Fibroblast of the aortic adventitia (primary cell): ENCODE data around the gene HOXD9. TPM values are rescaled to one million over a fixed set of nuclear protein-coding genes. Genes with fewer than 3 reads are reported as not detected.

Source experiments
- DNase-seq: peaks from one replicate; pipeline ENCODE4 v3.0.0-alpha.2; 2010; ENCODE audit warnings: low read depth
- H3K4me3 ChIP-seq: 2 replicates; pipeline ENCODE4 v1.5.1; 2011; ENCODE audit warnings: low read depth, mild to moderate bottlenecking, control low read depth, low read length, moderate library complexity
- CTCF ChIP-seq: IDR thresholded peaks from 2 replicates; pipeline ENCODE4 v1.5.1; 2011; ENCODE audit warnings: mild to moderate bottlenecking, low read length, control low read depth, inconsistent platforms; ENCODE audit not compliant: insufficient read depth
- total RNA-seq: library from RNA; depleted of rRNA; stranded (reverse); fragments of >200 nt; gene quantifications from 2 replicates; pipeline ENCODE4 v1.2.3, GENCODE V29; 2012; ENCODE audit warnings: low replicate concordance

HOXD9 gene
- not detected in 2 replicates for total RNA-seq

DNA sequence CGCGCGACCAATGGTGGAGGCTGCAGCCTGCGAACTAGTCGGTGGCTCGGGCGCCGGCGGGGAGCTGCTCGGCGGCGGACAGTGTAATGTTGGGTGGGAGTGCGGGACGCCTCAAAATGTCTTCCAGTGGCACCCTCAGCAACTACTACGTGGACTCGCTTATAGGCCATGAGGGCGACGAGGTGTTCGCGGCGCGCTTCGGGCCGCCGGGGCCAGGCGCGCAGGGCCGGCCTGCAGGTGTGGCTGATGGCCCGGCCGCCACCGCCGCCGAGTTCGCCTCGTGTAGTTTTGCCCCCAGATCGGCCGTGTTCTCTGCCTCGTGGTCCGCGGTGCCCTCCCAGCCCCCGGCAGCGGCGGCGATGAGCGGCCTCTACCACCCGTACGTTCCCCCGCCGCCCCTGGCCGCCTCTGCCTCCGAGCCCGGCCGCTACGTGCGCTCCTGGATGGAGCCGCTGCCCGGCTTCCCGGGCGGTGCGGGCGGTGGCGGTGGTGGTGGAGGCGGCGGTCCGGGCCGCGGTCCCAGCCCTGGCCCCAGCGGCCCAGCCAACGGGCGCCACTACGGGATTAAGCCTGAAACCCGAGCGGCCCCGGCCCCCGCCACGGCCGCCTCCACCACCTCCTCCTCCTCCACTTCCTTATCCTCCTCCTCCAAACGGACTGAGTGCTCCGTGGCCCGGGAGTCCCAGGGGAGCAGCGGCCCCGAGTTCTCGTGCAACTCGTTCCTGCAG lies at the start of gene HOXD9:
Gene HOXD9, plus strand, starts transcription at position 37 of the 728 bp plus-strand sequence. Its CDS starts 50 bp downstream, at position 87.
- DNase-seq: no peak
- TF ChIP-seq CTCF: no peak
- no peak within 1 kb of the TSS for H3K4me3 ChIP-seq

- H3K4me3 ChIP-seq: no peak overlapping the region
- no peak for DNase-seq
- no peak for TF ChIP-seq CTCF
Measured at GRCh38 chr2:176072951-176073904, 49.3 kb upstream of the HOXD9 start.

GRCh38 chr2:176074919-176075425 lies 47.5 kb upstream of the HOXD9 start:
- no peak for DNase-seq
- no peak for TF ChIP-seq CTCF
- H3K4me3 ChIP-seq: no peak overlapping the region

DNA sequence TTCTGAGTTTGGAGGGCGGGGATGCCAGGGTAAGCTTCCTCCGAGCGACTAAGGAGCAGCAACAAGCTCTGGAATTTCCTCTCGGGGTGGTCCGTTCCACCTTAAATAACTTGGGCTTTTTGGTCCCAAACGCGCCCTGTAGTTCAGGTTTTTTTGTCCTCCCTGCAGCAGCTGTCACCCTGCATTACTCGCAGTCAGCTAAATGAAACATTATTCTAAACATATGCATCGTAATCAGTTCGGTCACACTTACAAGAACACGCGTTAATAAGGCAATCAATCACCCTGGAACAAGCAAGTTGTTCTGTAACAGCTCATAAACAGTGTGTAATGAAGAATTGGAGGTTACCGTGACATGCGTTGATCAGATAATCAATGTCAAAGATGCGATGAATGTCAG lies 47.0 kb upstream of the HOXD9 start:
- no peak overlapping the region for H3K4me3 ChIP-seq
- TF ChIP-seq CTCF: no peak
- no peak for DNase-seq

DNA sequence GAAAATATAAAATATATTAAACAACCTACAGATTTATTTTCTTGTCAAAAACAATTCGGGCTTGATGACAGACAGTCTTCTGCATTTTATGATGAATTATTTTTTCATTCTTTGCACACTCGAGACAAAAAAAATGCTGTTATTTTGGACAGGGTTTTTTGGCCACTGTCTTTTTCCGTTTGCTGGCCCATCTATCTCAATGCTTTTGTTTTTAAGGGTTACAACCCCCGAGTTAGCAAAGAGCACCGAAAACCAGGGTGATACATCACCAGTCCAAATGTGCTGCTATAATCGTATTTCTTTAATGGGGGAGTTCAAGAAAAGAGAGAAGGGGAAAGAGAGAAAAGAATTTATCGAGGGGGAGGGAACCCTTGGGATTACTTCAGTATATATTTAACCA lies 46.5 kb upstream of the HOXD9 start:
- H3K4me3 ChIP-seq: no peak overlapping the region
- DNase-seq: no peak
- TF ChIP-seq CTCF: no peak

DNA sequence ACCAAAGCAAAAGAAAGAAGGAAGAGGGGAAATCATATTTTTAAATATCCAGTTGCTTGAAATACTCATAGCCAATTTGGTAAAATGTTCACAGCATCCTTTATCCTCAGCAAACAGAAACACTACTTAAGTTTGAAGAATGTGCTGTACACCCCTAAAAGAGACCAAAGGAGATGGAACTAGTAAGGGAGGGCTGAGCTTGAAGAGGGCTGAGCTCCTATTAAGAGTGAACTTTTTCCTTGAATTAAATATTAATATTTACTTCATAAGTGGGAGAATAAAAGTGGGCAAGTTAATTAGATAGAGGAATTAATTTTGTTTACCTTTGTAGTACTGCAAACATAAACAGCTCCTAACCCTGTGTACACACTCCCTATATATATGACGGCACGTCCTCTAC lies 45.7 kb upstream of the HOXD9 start:
- H3K4me3 ChIP-seq: no peak overlapping the region
- TF ChIP-seq CTCF: no peak
- no peak for DNase-seq
